GM18508 (cell line): ENCODE data around the gene GTPBP3.
A peak's percentile ranks its signal among the peaks of the same experiment; 100 is the strongest.
"Not testable (repeated sequence)": the region's sequence is repeated elsewhere in the genome, so short reads cannot be mapped to it uniquely, and the experiment has no call there.

Experiments used
- ATAC-seq: cut with Tn5 transposase; IDR thresholded peaks from one replicate; pipeline ENCODE4 v1.9.1; 2021; ENCODE audit warnings: moderate number of reproducible peaks; ENCODE audit not compliant: insufficient read depth, unreplicated experiment

Gene GTPBP3

GRCh38 chr19:17340302-17340870 lies 3.0 kb downstream of the GTPBP3 start:
- ATAC-seq, result no peak

- ATAC-seq, result no peak
Measured at GRCh38 chr19:17340871-17341357, 3.6 kb downstream of the GTPBP3 start.

GRCh38 chr19:17341386-17341785 lies 4.0 kb downstream of the GTPBP3 start:
- no peak for ATAC-seq

GRCh38 chr19:17341845-17342244 lies 4.5 kb downstream of the GTPBP3 start:
- ATAC-seq, result no peak

GRCh38 chr19:17346109-17346671 lies 8.8 kb downstream of the GTPBP3 start:
- no peak for ATAC-seq

- ATAC-seq, result no peak
Measured at GRCh38 chr19:17347361-17347760, 10.0 kb downstream of the GTPBP3 start.

GRCh38 chr19:17347877-17348276 lies 10.5 kb downstream of the GTPBP3 start:
- ATAC-seq, result no peak

GRCh38 chr19:17348700-17349099 lies 11.3 kb downstream of the GTPBP3 start:
- no peak for ATAC-seq

- ATAC-seq, result no peak
Measured at GRCh38 chr19:17351815-17352435, 14.6 kb downstream of the GTPBP3 start.

- no peak for ATAC-seq
Measured at GRCh38 chr19:17352608-17353280, 15.4 kb downstream of the GTPBP3 start.

- ATAC-seq, result no peak
Measured at GRCh38 chr19:17353386-17353785, 16.0 kb downstream of the GTPBP3 start.

GRCh38 chr19:17357078-17357666 lies 19.8 kb downstream of the GTPBP3 start:
- ATAC-seq, result no peak

- no peak for ATAC-seq
Measured at GRCh38 chr19:17357724-17358123, 20.4 kb downstream of the GTPBP3 start.

- ATAC-seq, result no peak
Measured at GRCh38 chr19:17358395-17358794, 21.0 kb downstream of the GTPBP3 start.

- no peak for ATAC-seq
Measured at GRCh38 chr19:17359905-17360800, 22.8 kb downstream of the GTPBP3 start.

- not testable (repeated sequence) for ATAC-seq
Measured at GRCh38 chr19:17363852-17364605, 26.7 kb downstream of the GTPBP3 start.

- ATAC-seq, result no peak
Measured at GRCh38 chr19:17365361-17365760, 28.0 kb downstream of the GTPBP3 start.

GRCh38 chr19:17370026-17370587 lies 32.8 kb downstream of the GTPBP3 start:
- peak; percentile 71 for ATAC-seq
